Choroid plexus epithelial cell (primary cell): Measurements from ENCODE around the gene HOXB8.

Source experiments
- DNase-seq: peaks from one replicate; pipeline ENCODE4 v3.0.0-alpha.2; 2010; ENCODE audit warnings: low read depth
- H3K4me3 ChIP-seq: 2 replicates; pipeline ENCODE4 v1.5.1; 2011; ENCODE audit warnings: low read depth, mild to moderate bottlenecking, control low read depth, low read length, moderate library complexity
- CTCF ChIP-seq: conservative IDR thresholded peaks from 2 replicates; pipeline ENCODE4 v1.5.1; 2011; ENCODE audit warnings: low read depth, mild to moderate bottlenecking, control low read depth, inconsistent platforms, low read length, moderate library complexity

The HOXB8 gene

GRCh38 chr17:48604770-48605329 lies 10.2 kb downstream of the HOXB8 start, which contains the start of gene HOXB6:
Gene HOXB6 (minus strand): TSS chr17:48604986. CDS start chr17:48598150, 6,836 bp downstream.
- H3K4me3 ChIP-seq, result no peak within 1 kb of the TSS
- no peak for TF ChIP-seq CTCF
- DNase-seq, result no peak

DNA sequence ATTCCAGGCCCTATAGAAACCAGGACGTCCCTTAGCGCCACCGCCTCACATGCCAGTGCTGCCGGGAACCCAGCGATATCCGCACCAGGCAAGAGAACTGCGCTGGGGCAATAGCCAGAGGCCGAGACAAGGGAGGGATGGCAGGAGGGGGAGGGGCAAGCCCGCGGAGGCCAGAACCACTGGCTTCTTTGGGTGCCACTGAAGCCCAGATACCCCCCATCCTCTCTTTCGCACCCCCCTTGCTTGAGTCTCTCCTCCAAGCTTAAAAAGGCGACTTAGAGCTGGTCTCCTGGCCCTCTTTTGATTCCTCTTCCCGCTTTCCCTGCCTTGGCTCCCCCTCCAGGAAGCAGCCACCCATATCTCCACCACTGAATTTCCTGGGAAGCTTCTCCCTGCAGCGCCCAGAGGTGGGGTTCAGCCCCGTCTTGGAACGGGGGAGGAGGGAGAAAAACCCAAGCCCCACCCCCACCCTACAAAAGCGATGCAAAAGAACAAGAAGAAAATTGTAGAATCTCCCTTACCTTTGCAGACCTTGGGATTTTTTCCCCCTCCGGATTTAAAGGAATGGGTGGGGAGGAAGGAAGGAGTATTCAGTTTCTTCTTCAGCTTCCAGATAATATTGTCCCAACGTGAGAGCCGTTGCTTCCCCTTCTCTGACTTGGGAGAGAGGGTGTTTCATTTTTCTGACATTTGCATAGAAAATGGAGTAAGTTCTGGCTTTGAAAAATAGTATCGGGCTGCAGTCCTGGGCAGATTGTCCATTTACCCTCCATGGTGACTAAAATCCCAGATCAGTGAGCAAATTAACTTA lies 10.9 kb downstream of the HOXB8 start:
- no peak for TF ChIP-seq CTCF

GRCh38 chr17:48601539-48602425 lies 13.3 kb downstream of the HOXB8 start:
- no peak overlapping the region for H3K4me3 ChIP-seq

More for the DNA sequence above, 10.9 kb downstream of the HOXB8 start:
- DNase-seq, result no peak
- H3K4me3 ChIP-seq, result no peak overlapping the region

GRCh38 chr17:48601207-48601538 lies 13.9 kb downstream of the HOXB8 start:
- TF ChIP-seq CTCF, result no peak
- DNase-seq, result no peak
- H3K4me3 ChIP-seq, result no peak overlapping the region

More at GRCh38 chr17:48601539-48602425, 13.3 kb downstream of the HOXB8 start:
- TF ChIP-seq CTCF, result no peak
- DNase-seq, result no peak

DNA sequence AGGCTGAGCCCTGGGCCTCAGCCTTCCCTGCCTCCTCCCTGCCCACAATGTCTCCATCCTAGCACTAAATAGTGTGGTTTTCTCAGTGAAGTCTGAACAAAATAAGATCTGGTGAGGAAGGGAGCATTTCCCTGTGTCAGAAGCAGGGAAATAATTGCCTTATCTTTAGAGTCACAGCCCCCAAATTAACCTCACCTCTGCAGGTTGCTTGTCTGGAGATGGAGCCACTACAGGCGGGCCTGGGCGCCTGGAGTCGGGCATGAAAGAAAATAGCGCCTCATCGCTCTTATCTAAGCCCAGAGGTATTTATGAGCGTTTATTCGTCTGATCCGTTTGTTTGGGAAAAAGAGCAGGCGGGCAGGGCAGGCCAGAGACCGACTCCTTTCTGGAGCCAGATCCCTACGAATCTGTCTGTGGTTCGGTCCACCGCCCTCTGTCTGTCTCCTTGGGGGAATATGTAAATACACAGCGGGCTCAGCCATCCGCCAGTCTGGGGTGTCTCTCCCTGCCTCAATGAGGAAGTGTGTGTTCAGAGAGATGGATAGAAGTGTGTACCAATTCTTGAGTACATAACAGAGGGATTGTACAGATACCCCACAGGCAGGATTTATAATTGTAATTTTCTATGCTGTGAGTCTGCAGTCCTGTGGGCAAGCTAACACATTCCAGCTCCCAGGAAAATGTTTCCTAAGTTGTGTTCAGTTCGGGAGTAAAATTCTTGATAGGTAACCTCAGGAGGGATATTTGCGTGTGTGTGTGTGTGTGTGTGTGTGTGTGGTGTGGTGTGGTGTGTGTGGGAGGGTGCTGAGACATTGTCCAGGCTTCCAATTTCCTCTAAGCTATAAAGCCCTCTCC lies 14.6 kb downstream of the HOXB8 start:
- no peak overlapping the region for H3K4me3 ChIP-seq
- no peak for TF ChIP-seq CTCF
- no peak for DNase-seq

GRCh38 chr17:48599354-48599753 lies 15.7 kb downstream of the HOXB8 start:
- H3K4me3 ChIP-seq, result no peak overlapping the region
- no peak for DNase-seq
- no peak for TF ChIP-seq CTCF
